GM12875 (cell line): Measurements from ENCODE around the gene SECISBP2.

Source experiments
- H3K4me3 ChIP-seq: one replicate; pipeline ENCODE4 v1.5.1; 2011; ENCODE audit warnings: low read depth, low read length, control low read depth
- TF ChIP-seq, protein P1 (sequence below): IDR thresholded peaks from 2 replicates; pipeline ENCODE4 v1.5.1; 2011; ENCODE audit warnings: low read depth, mild to moderate bottlenecking, control low read depth, inconsistent platforms, low read length, moderate library complexity, borderline replicate concordance; ENCODE audit not compliant: insufficient read depth

SECISBP2 gene

DNA sequence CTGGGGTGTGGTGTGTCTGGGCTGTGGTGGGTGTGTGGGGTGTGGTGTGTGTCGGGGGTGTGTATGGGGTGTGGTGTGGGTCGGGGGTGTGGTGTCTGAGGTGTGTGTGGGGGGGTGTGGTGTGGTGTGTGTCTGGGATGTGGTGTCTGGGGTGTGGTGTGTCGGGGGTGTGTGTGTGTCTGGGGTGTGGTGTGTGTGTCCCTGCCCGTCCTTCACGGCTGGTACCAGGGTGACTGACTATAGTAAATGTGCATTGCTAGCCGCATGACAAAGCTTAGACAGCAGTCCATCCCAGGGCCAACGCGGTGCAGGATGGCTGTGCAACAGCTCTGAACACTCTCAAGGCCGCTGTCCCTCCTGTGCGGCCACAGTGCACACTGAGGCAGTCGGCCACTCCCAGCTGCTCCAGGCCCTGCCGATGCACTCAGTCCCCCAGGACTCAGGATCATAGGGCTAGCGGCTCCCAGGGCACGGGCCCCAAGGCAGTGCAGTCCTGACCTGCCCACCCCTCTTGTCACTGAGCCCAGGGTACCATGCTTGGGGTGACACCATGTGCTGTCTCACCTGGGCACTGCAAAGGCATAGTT lies 54.0 kb downstream of the SECISBP2 start:
- H3K4me3 ChIP-seq: no peak overlapping the region
- TF ChIP-seq, protein P1, sequence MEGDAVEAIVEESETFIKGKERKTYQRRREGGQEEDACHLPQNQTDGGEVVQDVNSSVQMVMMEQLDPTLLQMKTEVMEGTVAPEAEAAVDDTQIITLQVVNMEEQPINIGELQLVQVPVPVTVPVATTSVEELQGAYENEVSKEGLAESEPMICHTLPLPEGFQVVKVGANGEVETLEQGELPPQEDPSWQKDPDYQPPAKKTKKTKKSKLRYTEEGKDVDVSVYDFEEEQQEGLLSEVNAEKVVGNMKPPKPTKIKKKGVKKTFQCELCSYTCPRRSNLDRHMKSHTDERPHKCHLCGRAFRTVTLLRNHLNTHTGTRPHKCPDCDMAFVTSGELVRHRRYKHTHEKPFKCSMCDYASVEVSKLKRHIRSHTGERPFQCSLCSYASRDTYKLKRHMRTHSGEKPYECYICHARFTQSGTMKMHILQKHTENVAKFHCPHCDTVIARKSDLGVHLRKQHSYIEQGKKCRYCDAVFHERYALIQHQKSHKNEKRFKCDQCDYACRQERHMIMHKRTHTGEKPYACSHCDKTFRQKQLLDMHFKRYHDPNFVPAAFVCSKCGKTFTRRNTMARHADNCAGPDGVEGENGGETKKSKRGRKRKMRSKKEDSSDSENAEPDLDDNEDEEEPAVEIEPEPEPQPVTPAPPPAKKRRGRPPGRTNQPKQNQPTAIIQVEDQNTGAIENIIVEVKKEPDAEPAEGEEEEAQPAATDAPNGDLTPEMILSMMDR: no peak

DNA sequence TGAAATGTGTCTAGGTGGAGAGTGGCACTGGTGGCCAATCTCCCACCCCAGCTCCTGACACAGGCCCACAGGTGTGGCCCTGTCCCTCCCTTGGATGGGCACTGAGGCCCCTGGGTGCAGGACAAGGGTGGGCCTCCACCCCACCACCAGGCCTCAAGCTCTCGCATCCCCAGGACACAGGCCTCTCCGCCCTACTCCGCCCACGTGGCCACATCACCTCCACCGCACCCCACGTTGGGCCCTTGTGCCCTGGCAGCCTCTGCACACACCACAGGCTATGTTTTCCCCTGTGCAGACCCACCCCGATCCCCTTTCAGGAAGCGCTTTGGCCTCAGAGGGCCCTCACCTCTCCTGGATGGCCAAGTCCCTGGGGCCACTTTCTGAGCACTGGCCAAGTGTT lies 54.7 kb downstream of the SECISBP2 start:
- H3K4me3 ChIP-seq: no peak overlapping the region
- TF ChIP-seq, protein P1: no peak

DNA sequence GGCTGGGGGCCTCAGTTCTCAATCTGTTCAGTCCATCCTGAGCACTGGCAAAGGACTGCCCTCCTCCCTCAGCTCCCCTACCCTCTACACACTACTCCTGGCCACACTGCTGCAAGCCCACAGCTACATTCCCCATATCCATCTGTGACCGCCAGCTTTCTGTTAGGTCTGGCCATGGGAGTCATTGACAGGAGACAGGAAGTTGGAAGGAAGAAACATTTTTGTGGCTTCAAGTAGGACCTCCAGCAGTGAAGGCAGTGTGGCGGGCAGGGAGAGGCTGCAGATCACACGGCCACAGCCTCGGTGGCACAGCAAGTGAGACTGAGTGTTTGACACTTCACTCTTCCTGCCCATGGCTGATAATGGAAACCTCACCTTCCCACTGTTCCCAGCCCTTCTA lies 55.9 kb downstream of the SECISBP2 start:
- TF ChIP-seq, protein P1: no peak
- no peak overlapping the region for H3K4me3 ChIP-seq

DNA sequence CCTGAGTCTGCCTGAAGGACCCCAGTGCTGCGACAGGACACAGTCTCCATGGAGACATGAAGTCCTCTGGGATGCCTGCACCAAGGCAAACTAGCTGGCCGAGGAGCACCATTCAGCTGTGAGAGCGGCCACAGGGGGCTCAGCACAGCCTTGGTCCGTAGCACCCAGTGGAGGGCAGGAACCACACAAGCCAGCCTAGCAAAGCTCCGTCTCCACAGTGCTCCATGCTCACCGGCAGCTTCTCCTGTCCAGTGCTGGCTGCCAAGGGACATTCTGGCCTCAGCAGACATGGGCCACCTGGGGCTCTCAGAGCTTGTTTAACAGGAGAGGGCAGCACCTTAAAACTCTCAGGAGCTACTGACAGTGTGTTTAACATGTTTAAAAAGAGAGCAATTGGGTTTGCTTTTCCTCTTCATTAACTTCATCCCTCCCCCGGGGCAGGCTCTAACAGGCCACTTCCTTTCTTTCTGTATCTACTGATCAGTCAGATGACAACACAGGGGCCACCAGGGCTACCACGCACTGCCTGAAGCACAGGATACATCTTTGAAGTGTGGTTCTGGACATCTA lies 57.0 kb downstream of the SECISBP2 start:
- TF ChIP-seq, protein P1: no peak
- no peak overlapping the region for H3K4me3 ChIP-seq

DNA sequence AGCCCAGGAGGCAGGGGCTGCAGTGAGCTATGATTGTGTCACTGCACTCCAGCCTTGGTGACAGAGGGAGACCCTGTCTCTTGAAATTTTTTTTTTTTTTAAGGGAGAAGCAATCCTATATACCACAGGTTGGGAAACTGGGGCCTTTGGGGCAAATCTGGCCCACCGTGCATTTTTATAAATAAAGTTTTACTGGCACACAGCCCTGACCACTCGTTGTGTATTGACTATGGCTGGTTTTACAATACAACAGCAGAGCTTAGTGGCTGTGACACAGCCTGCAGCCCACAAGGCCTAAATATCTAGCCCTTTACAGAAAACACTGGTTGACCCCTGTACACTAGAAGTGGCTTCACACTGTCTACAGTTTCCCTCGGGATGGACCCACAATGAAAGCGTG lies 58.0 kb downstream of the SECISBP2 start:
- TF ChIP-seq, protein P1: no peak
- H3K4me3 ChIP-seq: no peak overlapping the region

DNA sequence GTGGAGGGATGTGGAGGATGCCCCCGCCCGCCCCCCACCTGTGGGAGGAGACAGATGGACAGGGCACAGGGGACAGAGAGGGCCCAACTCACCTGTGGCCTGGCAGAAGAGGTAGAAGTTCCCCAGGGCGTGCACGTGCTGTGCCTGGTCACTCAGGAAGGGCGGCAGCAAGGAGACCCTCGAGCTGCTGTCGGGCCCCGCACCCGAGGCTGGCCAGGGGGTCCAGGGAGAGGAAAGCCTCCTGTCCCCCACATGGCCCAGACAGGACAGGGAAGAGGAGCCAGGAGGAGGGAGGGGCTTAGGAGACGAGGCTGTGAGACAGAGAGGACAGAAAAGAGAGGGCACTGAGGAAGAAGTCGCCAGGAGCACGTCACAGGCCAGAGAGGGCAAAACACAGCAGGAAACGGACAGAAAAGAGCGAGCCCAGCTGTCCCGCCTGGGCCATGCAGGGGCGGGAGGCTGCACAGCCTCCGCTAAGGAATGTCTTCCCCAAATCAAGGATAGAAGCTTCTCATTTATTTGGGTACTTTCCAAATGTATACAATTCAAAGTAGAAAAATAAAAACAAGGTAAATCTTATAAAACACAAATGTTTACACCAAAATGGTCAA lies 58.5 kb downstream of the SECISBP2 start:
- TF ChIP-seq, protein P1: no peak
- no peak overlapping the region for H3K4me3 ChIP-seq

DNA sequence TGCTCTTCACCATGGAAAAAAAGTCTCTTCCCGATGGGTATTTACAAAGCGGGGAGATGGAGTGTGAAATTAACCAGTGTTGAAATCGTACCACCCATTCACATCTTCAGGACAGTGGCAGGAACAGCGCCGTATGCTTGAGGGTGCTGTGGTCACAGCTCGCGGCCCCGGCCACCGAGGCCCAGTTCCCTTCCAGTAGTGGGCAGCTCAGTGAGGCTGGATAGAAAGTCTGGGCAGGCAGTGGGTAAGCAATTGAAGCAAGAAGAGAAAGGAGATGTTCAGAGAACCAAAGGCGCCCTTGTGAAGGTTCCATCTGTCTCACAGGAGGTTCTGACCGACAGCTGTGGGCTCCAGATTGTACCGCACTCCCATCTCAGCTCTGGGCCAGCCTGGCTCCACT lies 59.1 kb downstream of the SECISBP2 start:
- H3K4me3 ChIP-seq: no peak overlapping the region
- TF ChIP-seq, protein P1: no peak
